Small intestine (tissue), 7 donors: Measurements from ENCODE around the gene TH. TPM values are rescaled to one million over a fixed set of nuclear protein-coding genes. Genes with fewer than 3 reads are reported as not detected.

Source experiments
- DNase-seq, 2 donors: peaks; one replicate each; pipeline versions ENCODE4 v3.0.0 to v3.0.0-alpha.2; 2013
- FAIRE-seq: peaks from 2 replicates; lab custom pipeline; 2012; peaks lifted over from hg19 to GRCh38; lab: Jason Lieb, UNC
- H3K27ac ChIP-seq, 3 donors: one replicate each; pipeline ENCODE4 v1.5.1; 2013; ENCODE audit warnings: low read length in 2 of 3, mild to moderate bottlenecking in 2 of 3, control low read depth in 1 of 3, inconsistent platforms in 1 of 3, low read depth in 1 of 3, moderate library complexity in 1 of 3
- H3K27me3 ChIP-seq, 3 donors: one replicate each; pipeline ENCODE4 v1.6.1; 2013; ENCODE audit warnings: low read length in 3 of 3, inconsistent platforms in 1 of 3; ENCODE audit not compliant: control insufficient read depth in 3 of 3, insufficient read depth in 3 of 3
- H3K36me3 ChIP-seq, 3 donors: one replicate each; pipeline ENCODE4 v1.6.1; 2013; ENCODE audit warnings: low read length in 3 of 3, inconsistent platforms in 1 of 3, low read depth in 1 of 3, mild to moderate bottlenecking in 1 of 3, moderate library complexity in 1 of 3; ENCODE audit not compliant: control insufficient read depth in 3 of 3, insufficient read depth in 2 of 3
- H3K4me1 ChIP-seq, 3 donors: one replicate each; pipeline ENCODE4 v1.6.1; 2013; ENCODE audit warnings: low read length in 2 of 3, inconsistent platforms in 1 of 3, low read depth in 1 of 3, mild to moderate bottlenecking in 1 of 3, moderate library complexity in 1 of 3; ENCODE audit not compliant: control insufficient read depth in 3 of 3, insufficient read depth in 2 of 3
- H3K4me3 ChIP-seq, 3 donors: one replicate each; pipeline ENCODE4 v1.5.1; 2013; ENCODE audit warnings: low read length in 3 of 3, control low read depth in 1 of 3, inconsistent platforms in 1 of 3, low read depth in 1 of 3, mild to moderate bottlenecking in 1 of 3, moderate library complexity in 1 of 3
- H3K9me3 ChIP-seq, 2 donors: one replicate each; pipeline ENCODE4 v1.6.1; 2013; ENCODE audit warnings: low read depth in 1 of 2, low read length in 1 of 2; ENCODE audit not compliant: control insufficient read depth in 2 of 2, insufficient read depth in 1 of 2
- WGBS, 3 donors: extraction: QIAGEN DNeasy Blood & Tissue Kit; methylation state at CpG; one replicate each; pipeline ENCODE4 v1.1.7; 2013; 5-methylcytosine and 5-hydroxymethylcytosine counted together
- polyA plus RNA-seq, 4 donors: library from polyadenylated mRNA; stranded (reverse) in 3 of 4; unstranded in 1 of 4; fragments of 200-250 nt in 3 of 4; fragments of 120-200 nt in 1 of 4; gene quantifications; one replicate each; pipeline versions ENCODE4 v1.2.1 to v1.2.3, GENCODE V29; 2013
- donor health status: healthy with polysubstance abuse.
- donor health status: control.
- donor health status: control.
- donor health status: Bipolar disorder and iron deficiency.
- donor health status: healthy.

TH gene
- polyA plus RNA-seq, 4 donors = 0.10 to 1.7 TPM; not detected in 2

- Histone ChIP-seq H3K27me3 (no peaks in the 10 kb centered on the region), H3K9me3 (peaks cover 0 to 17% of the 10 kb centered on the region in 2 donors), H3K36me3 (no peaks in the 10 kb centered on the region), H3K27ac (no peak overlapping the region), H3K4me3 (no peak overlapping the region), H3K4me1 (peaks cover 0 to 42% (median 2%) of the 10 kb centered on the region in 3 donors)
- WGBS, 3 donors = 79 to 94% (median 85%) methylated on average over 11 of the region's 11 CpGs
- FAIRE-seq = no peak
- DNase-seq = no peak
These were observed 28.9 kb upstream of the TH start for GRCh38 chr11:2200536-2200935.

DNA sequence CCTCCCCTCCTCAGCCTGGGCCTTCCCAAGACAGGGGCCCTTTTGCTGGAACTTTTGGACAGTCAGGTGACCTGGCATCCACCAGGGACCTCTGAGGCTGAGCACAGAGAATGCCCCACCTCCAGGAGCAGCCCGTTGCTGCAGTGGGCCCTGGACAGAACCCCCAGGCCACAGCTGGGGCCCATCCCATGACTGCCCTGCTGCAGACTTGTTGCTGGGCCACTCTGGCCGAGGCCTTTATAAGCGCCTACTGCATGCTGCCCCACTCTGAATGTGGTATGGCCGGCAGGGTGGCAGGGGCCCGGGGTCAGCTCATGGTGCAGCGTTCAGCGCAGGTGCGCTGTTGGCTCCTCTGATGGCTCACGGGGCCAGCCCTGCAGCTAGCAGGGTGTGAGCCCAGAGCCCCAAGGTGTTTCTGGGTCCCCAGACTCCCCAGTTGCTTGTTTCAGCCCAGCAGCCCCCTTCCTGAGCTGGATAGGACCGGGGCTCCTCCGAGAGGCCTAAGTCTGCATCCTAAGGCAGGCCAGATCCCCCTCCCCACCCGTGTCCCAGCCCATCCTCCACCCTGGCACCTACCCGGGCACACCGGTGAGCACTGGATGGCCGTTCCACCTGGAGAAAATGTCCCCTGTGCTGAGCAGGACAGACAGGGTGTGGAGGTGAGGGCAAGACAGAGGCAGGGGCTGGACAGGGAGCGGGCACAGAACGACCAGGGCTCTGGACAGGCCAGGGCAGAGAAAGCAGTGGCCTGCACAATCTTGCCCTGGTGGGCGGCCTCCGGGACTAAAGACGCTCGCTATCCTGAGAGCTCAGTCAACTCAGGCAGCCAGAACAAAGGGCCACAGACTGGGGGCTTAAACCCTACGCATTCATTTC lies 28.1 kb upstream of the TH start:
- DNase-seq (no peak), FAIRE-seq (no peak)
- 86 to 91% (median 88%) methylated on average over 21 to 22 of the region's 22 CpGs for WGBS, 3 donors
- H3K4me3 ChIP-seq = no peak overlapping the region
- H3K27me3 ChIP-seq = no peaks in the 10 kb centered on the region
- H3K36me3 ChIP-seq = no peaks in the 10 kb centered on the region
- peaks cover 0 to 17% of the 10 kb centered on the region in 2 donors for H3K9me3 ChIP-seq
- H3K4me1 ChIP-seq = peaks cover 0 to 42% (median 2%) of the 10 kb centered on the region in 3 donors
- H3K27ac ChIP-seq = no peak overlapping the region

DNA sequence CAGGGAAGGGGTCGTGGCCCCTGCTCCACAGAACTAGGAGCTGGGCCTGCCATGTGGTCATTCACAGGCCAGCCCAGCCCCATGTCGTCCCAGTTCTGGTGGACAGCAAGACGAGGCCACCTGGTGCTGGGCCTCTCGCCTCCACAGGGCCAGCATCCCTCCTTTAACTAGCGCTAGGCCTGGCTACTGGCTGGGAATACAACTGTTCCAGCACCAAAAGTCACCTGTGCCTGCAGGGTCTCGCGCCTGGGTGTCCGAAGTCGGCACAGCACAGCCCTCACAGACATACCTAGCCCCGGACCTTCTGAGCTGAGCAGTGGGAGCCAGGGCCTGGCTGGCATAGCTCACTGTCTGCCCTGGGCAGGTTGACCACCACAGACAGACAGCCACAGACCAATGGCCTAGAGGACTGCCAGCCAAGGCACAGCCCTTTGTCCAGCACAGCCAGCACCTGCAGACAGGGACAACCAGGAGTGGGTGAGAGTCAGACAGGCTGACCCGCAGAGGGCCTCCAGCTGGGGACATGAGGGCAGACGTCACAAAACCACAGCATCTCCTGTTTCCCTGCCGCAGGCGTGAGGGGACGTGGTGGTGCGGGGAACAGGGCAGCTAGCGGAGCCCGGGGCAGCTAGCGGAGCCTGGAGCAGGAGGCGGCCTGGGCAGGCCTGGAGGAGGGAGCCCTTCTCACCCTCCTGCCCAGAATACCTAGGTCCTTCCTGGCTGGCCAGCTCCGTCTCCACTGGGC lies 27.2 kb upstream of the TH start:
- peaks cover 0 to 17% of the 10 kb centered on the region in 2 donors for H3K9me3 ChIP-seq
- FAIRE-seq (no peak), DNase-seq (no peak)
- no peak overlapping the region for H3K4me3 ChIP-seq
- H3K27me3 ChIP-seq = no peaks in the 10 kb centered on the region
- H3K4me1 ChIP-seq = peaks cover 0 to 41% (median 2%) of the 10 kb centered on the region in 3 donors
- WGBS, 3 donors = 82 to 86% (median 86%) methylated on average over 18 to 21 of the region's 21 CpGs
- H3K36me3 ChIP-seq = no peaks in the 10 kb centered on the region
- H3K27ac ChIP-seq = no peak overlapping the region

DNA sequence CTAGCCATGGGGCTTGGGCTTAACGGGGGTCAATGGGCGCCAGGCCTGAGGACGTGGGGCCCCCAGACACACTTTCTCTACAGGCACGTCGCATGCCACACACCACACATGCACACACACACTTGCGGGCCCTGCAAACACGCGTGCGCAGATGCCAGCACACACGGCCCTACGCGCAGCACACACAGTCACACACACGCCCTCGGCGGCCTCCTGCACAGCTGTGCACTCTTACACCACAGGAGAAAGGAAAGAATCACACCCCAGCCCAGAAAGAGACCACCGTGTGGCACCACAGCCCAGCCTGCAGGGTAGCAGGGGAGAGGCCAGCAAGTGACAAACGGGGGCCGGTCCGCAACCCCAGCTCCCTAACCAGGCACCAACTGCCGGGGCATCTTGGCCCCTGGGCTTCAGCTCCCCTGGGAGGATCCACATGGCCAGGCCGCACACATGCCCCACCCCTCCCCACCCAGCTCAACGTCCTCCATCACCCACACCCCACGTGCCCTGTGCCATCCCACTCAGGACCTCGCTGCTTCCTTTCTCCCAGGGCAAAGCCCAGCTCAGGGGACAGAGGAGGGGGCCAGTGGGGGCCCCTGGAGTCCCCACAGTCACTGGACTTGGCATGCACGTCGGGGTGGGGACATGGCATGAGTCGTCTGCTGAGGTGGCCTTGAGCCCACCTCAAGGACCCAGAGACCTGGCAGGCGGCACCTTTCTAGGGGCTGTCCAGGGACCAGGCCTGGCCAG lies 26.3 kb upstream of the TH start:
- DNase-seq (no peak), FAIRE-seq (no peak)
- 74 to 81% (median 79%) methylated on average over 27 to 28 of the region's 28 CpGs for WGBS, 3 donors
- H3K27me3 ChIP-seq = no peaks in the 10 kb centered on the region
- peaks cover 0 to 39% (median 1%) of the 10 kb centered on the region in 3 donors for H3K4me1 ChIP-seq
- H3K36me3 ChIP-seq = no peaks in the 10 kb centered on the region
- peaks cover 0 to 17% of the 10 kb centered on the region in 2 donors for H3K9me3 ChIP-seq
- no peak overlapping the region for H3K27ac ChIP-seq
- H3K4me3 ChIP-seq = no peak overlapping the region

DNA sequence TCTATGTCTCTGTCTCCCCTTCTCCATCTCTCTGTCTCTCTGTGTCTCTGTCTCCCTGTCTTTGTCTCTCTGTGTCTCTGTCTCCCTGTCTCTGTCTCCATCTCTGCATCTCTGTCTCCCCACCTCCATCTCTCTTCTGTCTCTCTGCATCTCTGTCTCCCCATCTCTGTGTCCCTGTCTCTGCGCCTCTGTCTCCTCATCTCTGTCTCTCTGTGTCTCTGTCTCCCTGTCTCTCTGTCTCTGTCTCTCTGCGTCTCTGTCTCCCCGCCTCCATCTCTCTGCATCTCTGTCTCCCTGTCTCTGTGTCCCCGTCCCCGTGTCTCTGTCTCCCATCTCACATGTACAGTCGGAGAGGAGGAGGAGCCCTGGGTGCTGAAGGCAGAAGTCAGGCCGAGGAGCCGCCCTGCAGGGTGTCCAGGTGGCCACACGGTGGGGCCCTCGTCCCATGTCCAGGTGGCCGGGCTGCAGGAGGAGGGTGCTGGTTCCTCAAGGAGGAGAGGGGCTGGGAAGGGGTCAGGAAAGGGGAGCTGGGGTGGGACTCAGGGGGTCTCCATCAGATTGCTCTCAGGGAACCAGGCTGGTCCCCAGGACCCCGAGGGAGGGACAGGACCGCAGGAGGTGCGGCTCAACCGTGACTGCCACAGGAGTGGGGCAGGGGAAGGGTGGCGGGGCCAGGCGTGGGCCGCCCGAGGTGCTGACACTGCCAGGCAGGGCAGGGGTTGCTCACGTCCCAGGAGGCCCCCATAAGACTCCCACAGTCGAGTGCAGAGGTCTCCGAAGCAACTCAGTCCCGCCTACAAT lies 25.6 kb upstream of the TH start:
- Histone ChIP-seq H3K4me1 (peaks cover 0 to 35% (median 0%) of the 10 kb centered on the region in 3 donors), H3K27ac (no peak overlapping the region), H3K27me3 (no peaks in the 10 kb centered on the region), H3K36me3 (no peaks in the 10 kb centered on the region), H3K9me3 (peaks cover 0 to 17% of the 10 kb centered on the region in 2 donors), H3K4me3 (no peak overlapping the region)
- no peak for FAIRE-seq
- 25 to 33% (median 25%) methylated on average over 22 to 23 of the region's 23 CpGs for WGBS, 3 donors
- peak; percentile 72 to 84 for DNase-seq

- no peak for FAIRE-seq
- no peak for DNase-seq
- Histone ChIP-seq H3K36me3 (no peaks in the 10 kb centered on the region), H3K4me3 (no peak overlapping the region), H3K4me1 (peaks cover 0 to 40% (median 0%) of the 10 kb centered on the region in 3 donors), H3K27ac (no peak overlapping the region), H3K9me3 (peaks cover 0 to 5% of the 10 kb centered on the region in 2 donors), H3K27me3 (peaks cover 0 to 8% (median 3%) of the 10 kb centered on the region in 3 donors)
- 79 to 88% (median 84%) methylated on average over 7 of the region's 7 CpGs for WGBS, 3 donors
These were observed 24.1 kb upstream of the TH start for GRCh38 chr11:2195756-2196088.

DNA sequence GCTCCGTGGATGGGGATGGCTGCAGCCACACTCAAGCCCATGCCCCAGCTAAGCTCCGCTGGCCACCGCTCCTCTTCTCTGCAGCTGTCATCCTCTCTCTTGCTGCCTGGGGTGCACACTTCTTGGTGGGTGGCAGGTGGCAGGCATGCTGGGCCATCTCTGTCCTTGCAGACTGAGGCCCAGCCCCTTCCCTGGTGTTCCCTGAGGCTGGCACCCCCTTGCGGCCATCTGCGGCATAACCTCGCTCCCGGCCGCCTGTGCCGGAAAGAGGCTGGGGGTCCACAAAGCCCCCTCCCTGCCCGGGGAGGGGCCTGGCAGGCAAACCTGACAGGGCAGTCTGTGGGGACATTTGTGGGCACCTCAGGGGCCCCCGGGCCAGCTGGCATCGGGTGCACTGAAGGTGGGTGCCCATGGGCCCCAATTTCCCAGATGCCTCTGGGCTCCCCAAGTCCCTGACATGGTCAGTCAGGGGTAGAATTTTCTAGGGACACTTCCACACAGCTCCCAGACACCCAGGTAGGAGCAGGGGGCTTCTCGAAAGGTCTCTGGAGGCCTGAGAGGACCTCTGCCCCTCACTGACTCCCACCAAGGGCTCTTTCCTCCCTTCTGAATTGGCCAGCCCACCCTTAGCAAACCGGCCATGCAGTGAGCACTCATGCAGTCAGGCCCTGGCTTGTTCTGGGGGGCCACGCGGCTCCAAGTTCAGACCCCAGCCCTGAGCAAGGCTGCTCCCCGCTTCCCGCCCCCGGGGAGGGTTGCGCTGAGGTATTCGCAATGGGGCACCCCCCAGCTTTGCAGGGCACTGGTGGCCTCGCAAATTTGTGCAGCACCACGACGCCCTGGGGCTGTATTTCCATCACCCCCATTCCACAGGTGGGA lies 23.5 kb upstream of the TH start:
- peaks cover 0 to 40% (median 0%) of the 10 kb centered on the region in 3 donors for H3K4me1 ChIP-seq
- peaks cover 0 to 14% (median 6%) of the 10 kb centered on the region in 3 donors for H3K27me3 ChIP-seq
- no peak for FAIRE-seq
- WGBS, 3 donors = 38 to 50% (median 44%) methylated on average over 22 to 24 of the region's 24 CpGs
- H3K9me3 ChIP-seq = no peaks in the 10 kb centered on the region
- H3K4me3 ChIP-seq = no peak overlapping the region
- H3K36me3 ChIP-seq = no peaks in the 10 kb centered on the region
- DNase-seq = peak in 1 of 2 donors; percentile 55
- no peak overlapping the region for H3K27ac ChIP-seq
